Hippocampal formation (tissue), 2 donors: Measurements from ENCODE around the gene TMA7.

Experiments used
- DNase-seq, 2 donors: peaks; one replicate each; lab custom pipeline; 2025; lab: John Stamatoyannopoulos, UW

The TMA7 gene

GRCh38 chr3:48423241-48423882 is 16.7 kb upstream of the TMA7 start:
- DNase-seq, result peak; percentile 32 to 45

DNA sequence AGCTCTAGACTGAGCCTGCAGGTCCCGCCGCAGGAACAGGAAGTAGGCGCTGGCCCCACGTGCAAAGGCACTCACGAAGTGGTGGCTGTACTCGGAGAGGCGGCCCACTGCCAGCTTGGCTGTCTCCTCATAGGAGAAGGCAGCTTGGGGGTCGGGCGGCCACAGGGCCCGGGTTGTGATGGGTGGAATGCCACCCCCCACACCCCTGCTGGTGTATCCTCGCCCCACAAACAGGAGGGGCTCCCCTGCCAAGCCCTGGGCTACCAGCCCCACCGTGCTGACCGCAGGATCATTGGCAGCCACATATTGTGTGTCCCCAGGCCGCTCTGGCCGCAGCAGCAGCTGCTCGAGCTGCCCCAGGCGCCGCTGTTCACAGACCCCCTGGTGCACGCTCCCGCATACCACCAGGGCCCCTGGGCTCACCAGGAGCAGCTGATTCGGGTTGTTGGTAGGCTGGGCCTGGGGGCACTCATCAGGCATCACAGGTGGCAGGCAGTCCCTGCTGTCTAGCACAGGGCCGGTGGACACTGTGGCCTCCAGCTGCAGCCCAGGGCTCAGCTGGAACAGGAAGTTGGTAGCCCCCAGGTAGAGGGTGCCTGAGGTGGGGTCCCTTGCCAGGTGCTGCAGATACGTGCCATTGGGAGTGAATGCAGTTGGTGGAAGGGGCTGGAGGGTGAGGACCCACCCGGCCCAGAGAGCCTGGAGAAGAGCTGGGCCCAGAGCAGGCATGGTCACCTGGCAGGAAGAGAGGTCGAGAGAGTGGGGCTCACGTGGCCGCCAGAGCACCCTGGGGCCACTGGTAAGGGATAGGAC is 16.0 kb upstream of the TMA7 start:
- DNase-seq, result no peak

DNA sequence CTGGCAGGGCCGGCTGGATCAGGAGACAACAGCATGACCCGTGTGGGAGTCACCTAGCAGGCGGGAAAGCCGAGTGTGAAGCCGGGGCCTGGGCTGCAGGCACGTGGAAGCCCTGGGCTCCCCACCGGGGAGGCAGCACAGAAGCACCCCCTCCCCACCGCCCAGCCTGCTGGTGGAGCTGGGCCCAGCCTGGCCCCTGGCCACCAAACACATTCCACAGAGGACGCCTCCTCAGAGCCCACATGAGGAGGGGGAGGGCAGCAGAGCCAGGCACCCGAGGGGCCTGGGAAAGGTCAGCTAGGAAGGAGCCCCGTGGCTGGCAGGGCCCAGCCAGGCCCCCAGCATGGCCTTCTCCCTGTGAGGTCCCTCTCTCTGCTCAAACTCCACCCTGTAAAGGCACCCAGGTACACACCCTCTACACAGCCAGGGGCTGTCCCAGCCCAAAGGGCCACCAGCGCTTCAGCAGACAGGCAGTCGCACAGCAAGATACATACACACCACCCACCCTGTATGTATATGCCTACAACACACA is 14.7 kb upstream of the TMA7 start:
- peak; percentile 41 to 66 for DNase-seq

- DNase-seq, result peak; percentile 93 to 95
Observed at GRCh38 chr3:48426401-48426909, 13.6 kb upstream of the TMA7 start.

DNA sequence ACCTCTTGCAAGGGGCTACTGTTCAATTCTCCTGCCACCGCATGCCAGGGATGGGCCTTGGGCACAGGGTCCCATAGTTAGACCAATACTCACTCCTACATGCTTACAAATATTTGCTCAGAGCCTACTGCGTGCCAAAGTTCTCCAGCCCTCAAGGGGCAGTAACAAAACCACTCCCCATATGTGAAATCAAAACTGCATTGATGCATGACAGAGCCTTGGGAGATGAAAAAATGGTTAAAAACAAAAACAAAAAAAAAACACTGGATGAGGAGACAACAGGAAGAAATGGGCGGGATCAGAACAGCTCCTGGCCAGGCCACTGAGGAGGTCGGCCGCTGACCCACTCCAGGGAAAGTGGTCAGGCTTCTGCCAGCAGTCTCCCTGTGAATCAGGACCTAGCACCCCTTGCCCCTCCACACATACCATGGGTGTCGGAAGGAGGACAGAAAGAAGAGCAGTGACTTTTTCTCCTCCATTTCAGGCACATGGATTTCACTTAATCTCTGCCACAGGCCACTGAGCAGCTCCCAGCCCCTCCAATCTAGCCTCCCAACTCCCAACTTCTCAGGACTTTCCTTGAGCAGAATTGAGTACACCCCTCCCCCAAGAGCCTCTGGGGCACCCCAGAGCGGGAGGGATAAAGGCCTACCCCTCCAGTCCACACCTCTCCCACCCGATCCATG is 13.0 kb upstream of the TMA7 start:
- peak; percentile 38 to 52 for DNase-seq

GRCh38 chr3:48427630-48427962 is 12.5 kb upstream of the TMA7 start:
- no peak for DNase-seq

DNA sequence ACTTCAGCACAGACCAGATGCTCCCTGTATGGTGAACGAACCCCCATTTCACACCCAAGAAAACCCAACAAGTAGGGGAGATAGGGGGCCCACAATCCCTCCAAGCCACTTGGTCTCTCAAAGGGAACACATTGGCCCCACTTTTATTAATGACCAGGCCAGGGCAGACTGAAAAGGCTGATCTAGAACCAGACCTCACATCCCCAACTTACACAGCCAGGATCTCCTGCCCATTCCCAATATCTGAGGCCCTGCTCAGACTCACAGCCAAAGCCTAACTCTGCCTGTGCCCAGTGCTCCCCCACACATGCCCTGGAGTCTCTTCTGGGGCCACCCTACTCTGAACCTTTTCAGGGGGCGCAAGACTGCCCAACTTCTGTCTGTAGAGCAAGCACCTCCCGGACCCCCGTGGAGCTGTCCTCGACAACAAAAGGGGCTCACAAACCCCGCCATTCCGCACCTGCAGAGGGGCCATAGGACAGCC is 11.9 kb upstream of the TMA7 start:
- no peak for DNase-seq

DNA sequence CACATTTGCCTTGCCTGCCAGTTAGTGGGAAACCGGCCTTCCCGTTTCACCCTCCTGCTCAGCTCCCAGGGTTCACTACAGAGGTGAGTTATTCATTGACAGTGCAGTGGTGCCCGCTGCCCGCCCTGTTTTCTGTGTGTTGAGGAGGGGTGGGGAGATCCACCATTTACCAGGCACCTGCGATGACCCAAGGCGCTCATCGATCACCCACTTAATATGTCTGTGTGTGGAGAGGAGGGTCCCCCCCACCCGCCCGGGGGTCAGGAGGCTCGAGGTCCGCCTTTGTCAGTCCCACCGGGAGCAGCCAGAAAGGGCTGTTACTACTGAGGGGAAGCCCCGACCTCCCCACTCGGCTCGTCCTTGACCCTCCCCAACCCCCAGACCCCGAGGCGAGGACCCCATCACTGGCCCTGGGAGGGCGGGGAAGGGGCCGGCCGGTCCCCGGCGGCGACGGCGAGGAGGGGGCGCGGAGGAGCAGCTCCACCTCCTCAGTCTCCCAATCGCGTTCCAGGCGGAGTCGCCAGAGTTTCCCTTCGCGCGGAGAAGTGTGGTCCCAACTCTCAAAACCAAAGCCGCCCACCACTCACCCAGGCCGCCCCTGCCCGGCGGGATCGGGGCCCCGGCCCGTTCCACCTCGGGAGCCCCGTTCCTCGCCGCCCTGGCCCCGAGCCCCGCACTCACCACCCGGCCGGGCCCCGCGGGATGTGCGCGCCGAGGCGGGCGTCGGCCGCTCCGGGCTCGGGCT is 11.3 kb upstream of the TMA7 start:
- peak in 1 of 2 donors; percentile 64 for DNase-seq

DNA sequence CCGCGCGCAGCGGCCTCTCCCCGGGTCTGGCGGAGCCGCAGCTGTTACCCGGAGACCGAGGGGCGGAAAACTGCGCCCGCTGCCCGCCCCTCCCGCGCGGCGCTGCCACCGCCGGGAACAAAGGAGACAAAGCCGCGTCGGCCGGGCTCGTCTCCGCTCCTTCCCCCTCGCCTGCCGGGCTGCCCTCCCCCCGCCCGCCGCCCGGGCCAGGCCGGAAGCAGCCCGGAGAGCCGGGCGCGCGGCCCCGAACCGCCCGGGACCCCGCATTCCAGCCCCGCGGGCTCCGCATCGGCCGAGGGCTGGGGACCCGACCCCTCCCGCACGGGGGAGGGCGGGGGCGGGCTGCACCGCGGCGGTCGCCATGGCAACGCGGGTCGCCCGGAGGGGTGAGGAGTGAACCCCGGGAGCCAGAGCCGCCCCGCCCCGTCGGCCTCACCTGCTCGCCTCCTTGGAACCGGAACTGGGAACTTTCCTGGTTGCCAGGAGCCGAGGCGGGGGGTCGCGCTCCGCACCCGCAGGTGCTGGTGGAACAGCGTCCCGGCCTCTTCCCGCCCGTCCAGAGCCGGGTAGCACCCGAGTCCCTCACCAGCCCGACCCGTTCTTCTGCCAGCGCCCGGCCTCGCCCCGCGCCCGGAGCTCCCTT is 10.6 kb upstream of the TMA7 start:
- peak; percentile 77 to 83 for DNase-seq

GRCh38 chr3:48429960-48430707 is 9.9 kb upstream of the TMA7 start, which contains the start of gene PLXNB1:
Gene PLXNB1 (minus strand): TSS chr3:48430086. CDS start chr3:48424611, 5,475 bp downstream.
- DNase-seq, result no peak

- no peak for DNase-seq
Observed at GRCh38 chr3:48430708-48431101, 9.4 kb upstream of the TMA7 start.

DNA sequence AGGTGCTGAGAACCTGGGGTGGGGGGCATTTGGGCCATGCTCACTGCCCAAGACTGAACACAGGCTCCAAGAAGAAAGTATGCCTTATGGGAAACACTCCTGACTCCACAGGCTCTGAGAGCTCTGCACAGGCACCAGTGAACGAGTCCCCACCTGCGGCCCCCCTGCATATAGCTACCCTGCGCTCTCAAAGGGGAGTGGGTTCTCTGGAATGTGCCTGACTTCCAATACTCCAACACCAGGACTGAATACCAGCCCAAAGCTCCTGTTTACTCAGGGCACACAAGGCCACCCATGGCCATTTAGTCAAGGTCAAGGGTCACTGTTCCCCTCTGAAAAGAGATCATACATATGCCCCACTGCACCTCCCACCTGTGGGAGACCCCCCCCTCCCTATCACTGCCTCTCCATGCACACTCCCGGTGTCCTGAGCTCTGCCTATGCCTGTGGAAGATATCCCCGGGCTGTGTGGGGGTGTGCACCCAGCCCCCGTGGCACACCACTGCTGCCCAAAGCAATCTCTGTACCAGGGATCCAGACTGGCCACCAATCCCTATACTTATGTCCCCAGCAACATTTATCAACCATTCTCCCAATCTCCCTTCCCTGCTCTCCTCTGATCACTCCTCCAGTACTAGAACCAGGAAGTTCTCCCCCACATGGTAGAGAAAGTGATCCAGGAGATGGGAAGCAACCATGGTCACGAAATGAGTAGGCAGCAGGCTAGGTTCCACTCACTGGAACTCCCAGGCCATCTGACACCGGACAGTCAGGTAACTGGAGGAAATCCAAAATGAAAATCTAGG is 8.6 kb upstream of the TMA7 start:
- no peak for DNase-seq

- DNase-seq, result no peak
Observed at GRCh38 chr3:48432411-48433371, 7.4 kb upstream of the TMA7 start.

- no peak for DNase-seq
Observed at GRCh38 chr3:48433472-48434118, 6.5 kb upstream of the TMA7 start.

- DNase-seq, result no peak
Observed at GRCh38 chr3:48434591-48435222, 5.3 kb upstream of the TMA7 start.

GRCh38 chr3:48435223-48435595 is 4.8 kb upstream of the TMA7 start:
- DNase-seq, result no peak

DNA sequence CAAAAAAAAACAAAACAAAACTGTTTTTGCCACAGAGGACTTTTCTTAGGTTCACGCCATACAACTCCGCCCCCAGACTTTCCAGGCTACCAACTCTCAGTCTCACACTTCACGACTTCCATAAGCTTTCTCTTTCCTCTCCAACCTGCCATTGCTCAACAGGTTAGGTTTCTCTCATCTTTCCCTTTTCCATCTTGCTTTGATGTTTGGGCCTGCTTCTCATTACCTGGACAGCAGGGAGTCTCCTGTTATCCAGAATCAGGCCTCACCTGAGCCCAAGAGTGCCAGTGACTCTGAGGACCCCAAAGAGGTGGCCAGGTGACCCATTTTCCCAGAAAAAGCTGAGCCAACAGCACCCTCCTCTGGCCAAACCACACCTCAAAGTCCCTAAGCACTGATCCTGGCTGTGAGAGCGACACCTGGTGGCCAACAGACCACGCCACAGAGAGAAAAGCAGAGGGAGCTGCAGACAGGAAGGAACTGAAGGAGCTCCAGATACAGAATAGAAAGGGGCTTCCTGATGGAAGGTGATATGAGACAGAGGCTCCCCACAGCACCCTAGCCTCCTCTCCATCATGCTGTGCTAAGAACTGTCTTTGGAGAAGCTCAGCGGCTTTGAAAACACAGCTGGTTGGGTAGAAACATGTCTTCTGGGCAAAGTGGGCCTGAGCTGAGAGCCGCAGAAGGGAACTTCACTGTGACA is 4.1 kb upstream of the TMA7 start:
- DNase-seq, result peak; percentile 83 to 84
